KMS-11 (cell line): Measurements from ENCODE around the gene SYNGR3.

Experiments used
- H2AFZ ChIP-seq: fragments of 200-600 bp; sonication (generic); 2 replicates; pipeline ENCODE4 v1.6.1; 2016; ENCODE audit warnings: antibody characterized with exemption, mixed run types, low read depth
- H3K27ac ChIP-seq: fragments of 200-600 bp; sonication (generic); 2 replicates; pipeline ENCODE4 v1.6.1; 2016; ENCODE audit warnings: mild to moderate bottlenecking, mixed run types
- H3K27me3 ChIP-seq: fragments of 200-600 bp; sonication (generic); 2 replicates; pipeline ENCODE4 v1.6.1; 2017; ENCODE audit warnings: mild to moderate bottlenecking, low read depth, mixed run types, moderate library complexity; ENCODE audit not compliant: insufficient read depth
- H3K36me3 ChIP-seq: fragments of 200-600 bp; sonication (generic); 2 replicates; pipeline ENCODE4 v1.6.1; 2017; ENCODE audit warnings: mild to moderate bottlenecking, mixed run types; ENCODE audit not compliant: insufficient read depth
- H3K4me1 ChIP-seq: fragments of 200-600 bp; sonication (generic); 2 replicates; pipeline ENCODE4 v1.6.1; 2016; ENCODE audit warnings: mild to moderate bottlenecking, low read depth, mixed run types; ENCODE audit not compliant: poor library complexity, severe bottlenecking
- H3K4me2 ChIP-seq: fragments of 200-600 bp; sonication (generic); 2 replicates; pipeline ENCODE4 v1.7.0; 2016; ENCODE audit warnings: mild to moderate bottlenecking, mixed run types
- H3K4me3 ChIP-seq: fragments of 200-600 bp; sonication (generic); IDR thresholded peaks from 2 replicates; pipeline ENCODE4 v1.6.1; 2017; ENCODE audit warnings: low read depth, low read length, mixed read lengths; ENCODE audit not compliant: insufficient read depth
- H3K79me2 ChIP-seq: fragments of 200-600 bp; sonication (generic); 2 replicates; pipeline ENCODE4 v1.6.1; 2016; ENCODE audit warnings: low read depth, mixed run types; ENCODE audit not compliant: insufficient read depth
- H3K9ac ChIP-seq: fragments of 200-600 bp; sonication (generic); 2 replicates; pipeline ENCODE4 v1.6.1; 2016; ENCODE audit warnings: mild to moderate bottlenecking, mixed run types
- H4K20me1 ChIP-seq: fragments of 200-600 bp; sonication (generic); 2 replicates; pipeline ENCODE4 v1.6.1; 2016; ENCODE audit warnings: mild to moderate bottlenecking, mixed run types; ENCODE audit not compliant: insufficient read depth
- TF ChIP-seq, protein P1 (sequence below): fragments of 200-600 bp; sonication (generic); conservative IDR thresholded peaks from 2 replicates; pipeline ENCODE4 v1.6.1; 2017; ENCODE audit warnings: low read depth, mild to moderate bottlenecking, antibody characterized with exemption, low read length, moderate library complexity, mixed read lengths

SYNGR3 gene

DNA sequence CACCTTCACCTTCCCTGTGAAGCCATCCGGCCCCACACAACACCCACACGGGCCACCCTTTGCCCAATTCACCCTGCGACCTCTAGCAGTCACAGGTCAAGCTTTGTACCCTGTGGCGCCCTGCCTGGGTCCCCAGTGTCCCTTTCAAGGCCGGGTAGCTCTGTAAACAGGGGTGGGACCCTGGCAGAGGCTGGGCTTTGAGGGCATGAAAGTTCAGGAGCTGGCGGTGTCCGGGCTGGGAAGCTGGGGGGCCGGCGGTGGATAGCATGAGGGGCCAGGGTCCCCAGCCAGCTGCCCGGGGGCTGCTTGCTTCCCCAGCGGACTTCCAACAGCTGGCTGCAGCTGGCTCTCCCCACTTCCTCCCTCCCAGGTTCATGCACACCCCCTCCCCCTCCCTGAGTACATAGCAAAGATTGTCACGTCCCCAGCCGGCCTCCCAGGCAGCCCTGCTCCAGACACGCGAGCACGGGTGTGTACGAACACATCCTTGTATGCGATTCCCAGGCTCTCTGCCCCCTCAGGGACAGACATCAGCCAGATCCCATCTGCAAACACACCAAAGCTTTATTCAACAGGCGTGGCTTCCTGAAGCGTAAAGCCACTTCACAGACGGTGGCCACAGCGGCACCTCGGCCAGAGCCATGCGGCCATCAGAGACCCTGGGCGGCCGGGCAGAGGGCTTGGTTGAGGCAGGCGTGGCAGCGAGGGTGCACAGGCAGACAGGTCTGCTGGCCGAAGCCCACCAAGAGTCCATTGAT is 49.7 kb downstream of the SYNGR3 start:
- H3K27me3 ChIP-seq: no peaks in the 10 kb centered on the region
- H3K9ac ChIP-seq: no peak overlapping the region
- no peak overlapping the region for H3K27ac ChIP-seq
- H4K20me1 ChIP-seq: no peaks in the 10 kb centered on the region
- H3K4me3 ChIP-seq: no peak overlapping the region
- H3K36me3 ChIP-seq: no peaks in the 10 kb centered on the region
- H3K4me2 ChIP-seq: no peak overlapping the region
- H2AFZ ChIP-seq: no peak overlapping the region
- no peaks in the 10 kb centered on the region for H3K79me2 ChIP-seq
- TF ChIP-seq, protein P1, sequence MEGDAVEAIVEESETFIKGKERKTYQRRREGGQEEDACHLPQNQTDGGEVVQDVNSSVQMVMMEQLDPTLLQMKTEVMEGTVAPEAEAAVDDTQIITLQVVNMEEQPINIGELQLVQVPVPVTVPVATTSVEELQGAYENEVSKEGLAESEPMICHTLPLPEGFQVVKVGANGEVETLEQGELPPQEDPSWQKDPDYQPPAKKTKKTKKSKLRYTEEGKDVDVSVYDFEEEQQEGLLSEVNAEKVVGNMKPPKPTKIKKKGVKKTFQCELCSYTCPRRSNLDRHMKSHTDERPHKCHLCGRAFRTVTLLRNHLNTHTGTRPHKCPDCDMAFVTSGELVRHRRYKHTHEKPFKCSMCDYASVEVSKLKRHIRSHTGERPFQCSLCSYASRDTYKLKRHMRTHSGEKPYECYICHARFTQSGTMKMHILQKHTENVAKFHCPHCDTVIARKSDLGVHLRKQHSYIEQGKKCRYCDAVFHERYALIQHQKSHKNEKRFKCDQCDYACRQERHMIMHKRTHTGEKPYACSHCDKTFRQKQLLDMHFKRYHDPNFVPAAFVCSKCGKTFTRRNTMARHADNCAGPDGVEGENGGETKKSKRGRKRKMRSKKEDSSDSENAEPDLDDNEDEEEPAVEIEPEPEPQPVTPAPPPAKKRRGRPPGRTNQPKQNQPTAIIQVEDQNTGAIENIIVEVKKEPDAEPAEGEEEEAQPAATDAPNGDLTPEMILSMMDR: no peak
- peaks cover 16% of the 10 kb centered on the region for H3K4me1 ChIP-seq

DNA sequence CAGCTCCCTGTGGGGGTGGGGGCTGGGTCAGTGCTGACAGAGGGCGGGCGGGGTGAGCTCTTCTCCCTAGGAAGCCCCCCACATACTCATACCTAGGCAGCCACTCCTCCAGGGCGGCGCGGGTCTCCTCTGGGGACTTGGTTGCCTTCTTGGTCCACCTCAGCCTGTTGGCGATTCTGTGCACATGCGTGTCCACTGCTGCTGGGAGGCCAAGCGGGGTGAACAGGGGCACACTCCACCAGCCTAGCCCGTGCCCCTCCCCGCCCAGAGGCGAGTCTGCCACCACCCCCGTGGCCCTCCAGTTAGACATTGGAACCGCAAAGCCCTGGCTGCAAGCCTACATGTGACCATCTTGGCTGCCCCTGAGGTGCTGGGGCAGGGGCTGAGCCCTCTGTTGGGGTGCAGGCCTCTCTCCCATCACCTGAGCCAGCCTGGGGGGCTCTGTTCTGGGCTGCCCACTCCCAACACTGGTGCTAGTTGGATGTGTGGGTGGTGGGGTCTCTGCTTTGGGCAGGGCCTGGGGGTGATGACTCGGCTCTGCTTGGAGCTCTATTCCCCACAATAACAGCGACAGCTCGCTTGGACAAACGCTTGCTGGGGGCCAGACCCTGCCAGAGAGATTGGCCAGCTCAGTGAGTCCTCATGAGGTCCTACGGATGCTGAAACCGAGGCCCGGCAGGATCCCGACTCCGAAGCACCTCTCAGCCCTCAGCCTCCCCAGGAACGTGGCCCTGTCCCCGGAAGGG is 50.4 kb downstream of the SYNGR3 start:
- TF ChIP-seq, protein P1: no peak
- Histone ChIP-seq H3K4me2 (no peak overlapping the region), H3K9ac (no peak overlapping the region), H3K27ac (no peak overlapping the region), H3K4me1 (peaks cover 18% of the 10 kb centered on the region), H3K4me3 (no peak overlapping the region), H2AFZ (no peak overlapping the region), H4K20me1 (no peaks in the 10 kb centered on the region), H3K36me3 (no peaks in the 10 kb centered on the region), H3K79me2 (no peaks in the 10 kb centered on the region), H3K27me3 (no peaks in the 10 kb centered on the region)

DNA sequence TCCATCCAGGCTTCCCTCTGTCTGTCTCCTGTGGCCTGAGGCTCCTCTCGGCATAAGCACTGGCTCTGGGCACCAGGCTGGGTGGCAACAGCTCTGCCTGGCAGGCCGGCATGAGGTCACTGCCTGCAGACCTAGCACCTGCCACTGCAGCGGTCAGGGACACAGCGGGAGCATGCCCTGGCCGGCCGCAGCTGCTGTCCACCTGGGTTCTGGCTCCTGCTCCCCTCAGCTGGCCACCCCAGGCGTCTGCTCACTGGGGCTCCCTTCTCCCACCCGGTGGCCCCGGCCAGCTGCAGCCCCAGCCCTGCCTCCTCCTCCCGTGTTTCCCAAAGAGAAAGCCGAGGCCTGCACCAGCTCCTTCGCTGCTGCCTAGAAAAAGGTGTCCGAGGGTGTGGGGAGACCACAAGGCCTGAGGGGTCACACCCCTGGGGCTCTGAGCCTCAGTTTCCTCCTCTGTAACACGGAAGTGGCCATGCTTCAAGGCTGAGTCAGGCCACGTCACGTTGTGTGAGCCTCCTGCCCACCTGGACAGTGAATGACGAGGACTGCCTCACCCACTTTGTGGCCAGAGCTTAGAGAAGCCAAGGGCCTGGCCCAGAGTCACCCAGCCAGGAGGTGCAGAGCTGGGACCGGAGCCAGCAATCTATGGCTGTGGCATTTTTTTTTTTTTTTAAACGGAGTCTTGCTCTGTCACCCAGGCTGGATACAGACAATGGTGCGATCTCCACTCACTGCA is 51.2 kb downstream of the SYNGR3 start:
- no peak overlapping the region for H2AFZ ChIP-seq
- H3K4me3 ChIP-seq: no peak overlapping the region
- no peaks in the 10 kb centered on the region for H3K27me3 ChIP-seq
- no peaks in the 10 kb centered on the region for H4K20me1 ChIP-seq
- no peak overlapping the region for H3K9ac ChIP-seq
- H3K4me1 ChIP-seq: peaks cover 18% of the 10 kb centered on the region
- no peaks in the 10 kb centered on the region for H3K36me3 ChIP-seq
- no peak overlapping the region for H3K27ac ChIP-seq
- H3K79me2 ChIP-seq: no peaks in the 10 kb centered on the region
- H3K4me2 ChIP-seq: no peak overlapping the region
- TF ChIP-seq, protein P1: no peak

DNA sequence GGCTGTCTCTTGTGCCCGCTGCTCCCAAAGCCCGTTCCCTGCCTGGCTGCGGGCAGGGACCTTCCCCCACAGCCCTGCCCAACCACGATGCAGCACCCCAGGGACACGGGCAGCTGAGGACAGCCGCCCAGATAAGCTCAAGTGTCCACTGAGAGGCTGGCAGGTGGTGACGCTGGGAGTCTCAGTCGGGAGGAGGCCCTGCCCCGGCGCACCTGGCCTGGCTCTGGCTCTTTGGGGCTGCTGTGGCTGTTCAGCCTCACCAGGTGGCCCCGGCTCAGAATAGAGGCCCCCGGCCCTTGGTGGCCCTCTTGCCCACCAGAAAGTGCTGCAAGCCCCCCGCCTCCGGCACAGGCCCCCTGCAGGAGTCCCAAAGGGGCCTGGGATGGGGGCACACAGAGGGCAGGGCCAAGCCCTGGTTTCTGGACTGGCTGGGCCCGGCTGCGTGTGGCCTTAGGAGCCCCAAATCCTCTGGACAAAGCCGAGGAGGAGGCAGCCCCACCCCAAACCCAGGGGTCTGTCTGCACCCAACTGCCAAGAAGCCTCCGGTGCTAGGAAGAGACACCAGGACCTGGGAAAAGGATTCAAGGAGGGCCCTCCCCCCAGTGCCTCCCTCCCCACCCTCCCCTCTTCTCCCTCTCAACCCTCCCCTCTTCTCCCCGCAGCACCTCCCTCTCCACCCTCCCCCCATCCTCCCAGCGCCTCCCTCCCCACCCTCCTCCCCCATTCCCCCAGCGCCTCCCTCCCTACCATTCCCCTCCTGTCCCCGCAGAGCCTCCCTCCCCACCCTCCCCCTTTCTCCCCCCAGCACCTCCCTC is 52.6 kb downstream of the SYNGR3 start:
- Histone ChIP-seq H4K20me1 (no peaks in the 10 kb centered on the region), H3K4me1 (peaks cover 27% of the 10 kb centered on the region), H3K27me3 (no peaks in the 10 kb centered on the region), H3K36me3 (no peaks in the 10 kb centered on the region), H3K4me2 (no peak overlapping the region), H3K27ac (no peak overlapping the region), H3K9ac (no peak overlapping the region), H2AFZ (no peak overlapping the region), H3K4me3 (no peak overlapping the region), H3K79me2 (no peaks in the 10 kb centered on the region)
- TF ChIP-seq, protein P1: no peak
